HG03575 (cell line): Measurements from ENCODE around the gene EDAR.

ENCODE experiments used
- ATAC-seq: cut with Tn5 transposase; IDR thresholded peaks from one replicate; pipeline ENCODE4 v1.9.1; 2021; ENCODE audit not compliant: unreplicated experiment, insufficient number of reproducible peaks, low FRiP score; ENCODE audit errors: extremely low read depth

EDAR gene

GRCh38 chr2:108895188-108895587, 93.8 kb downstream of the EDAR start:
- no peak for ATAC-seq

GRCh38 chr2:108894766-108895165, 94.3 kb downstream of the EDAR start:
- ATAC-seq = no peak

- ATAC-seq = no peak
Observed at GRCh38 chr2:108893277-108893676, 95.7 kb downstream of the EDAR start.

- ATAC-seq = no peak
Observed at GRCh38 chr2:108889907-108890306, 99.1 kb downstream of the EDAR start.

GRCh38 chr2:108884619-108885018, 104.4 kb downstream of the EDAR start:
- no peak for ATAC-seq

- no peak for ATAC-seq
Observed at GRCh38 chr2:108878276-108878675, 110.7 kb downstream of the EDAR start.

- no peak for ATAC-seq
Observed at GRCh38 chr2:108877506-108877905, 111.5 kb downstream of the EDAR start.

GRCh38 chr2:108870069-108870644, 118.9 kb downstream of the EDAR start:
- no peak for ATAC-seq

GRCh38 chr2:108869542-108869941, 119.5 kb downstream of the EDAR start:
- no peak for ATAC-seq

- ATAC-seq = no peak
Observed at GRCh38 chr2:108868911-108869310, 120.1 kb downstream of the EDAR start.

GRCh38 chr2:108866041-108866440, 123.0 kb downstream of the EDAR start:
- ATAC-seq = no peak

GRCh38 chr2:108858894-108859293, 130.1 kb downstream of the EDAR start:
- ATAC-seq = no peak

GRCh38 chr2:108855194-108855593, 133.8 kb downstream of the EDAR start:
- no peak for ATAC-seq

GRCh38 chr2:108854484-108854883, 134.5 kb downstream of the EDAR start:
- ATAC-seq = no peak

GRCh38 chr2:108853421-108853820, 135.6 kb downstream of the EDAR start:
- no peak for ATAC-seq

- ATAC-seq = no peak
Observed at GRCh38 chr2:108852375-108852774, 136.6 kb downstream of the EDAR start.

GRCh38 chr2:108847000-108847399, 142.0 kb downstream of the EDAR start:
- no peak for ATAC-seq

- no peak for ATAC-seq
Observed at GRCh38 chr2:108845923-108846322, 143.1 kb downstream of the EDAR start.
